ENCODE data around the gene KLHL18. TPM values are rescaled to one million over a fixed set of nuclear protein-coding genes. Genes with fewer than 3 reads are reported as not detected.

The KLHL18 gene
- total and polyA plus RNA-seq, 9 donors: 10.6 to 17.3 (median 14.2) TPM

GRCh38 chr3:47370887-47371697 is 88.3 kb downstream of the KLHL18 start:
- H3K27me3 ChIP-seq (ENCODE audit: control insufficient read depth, insufficient read depth, low read length): no peaks in the 10 kb centered on the region
- H3K9me3 ChIP-seq (replicated peaks; ENCODE audit: control insufficient read depth, low read depth, low read length): no peaks in the 10 kb centered on the region
- H3K36me3 ChIP-seq (ENCODE audit: control insufficient read depth, insufficient read depth, low read length): no peaks in the 10 kb centered on the region
- H3K27ac ChIP-seq (ENCODE audit: low read length): no peak overlapping the region
- 53% methylated on average over 6 of the region's 13 CpGs for WGBS (ENCODE audit: insufficient coverage)
- no peaks in the 10 kb centered on the region for H3K4me1 ChIP-seq (ENCODE audit: control insufficient read depth, insufficient read depth, low read length)
- no peak overlapping the region for H3K4me3 ChIP-seq (ENCODE audit: low read length)
- no peak for DNase-seq

- no peaks in the 10 kb centered on the region for H3K27me3 ChIP-seq (ENCODE audit: control insufficient read depth, insufficient read depth, low read length)
- H3K4me1 ChIP-seq (ENCODE audit: control insufficient read depth, insufficient read depth, low read length): peaks cover 7% of the 10 kb centered on the region
- H3K9me3 ChIP-seq (replicated peaks; ENCODE audit: control insufficient read depth, low read depth, low read length): no peaks in the 10 kb centered on the region
- no peak for DNase-seq
- no peaks in the 10 kb centered on the region for H3K36me3 ChIP-seq (ENCODE audit: control insufficient read depth, insufficient read depth, low read length)
- no peak overlapping the region for H3K4me3 ChIP-seq (ENCODE audit: low read length)
- no peak overlapping the region for H3K27ac ChIP-seq (ENCODE audit: low read length)
Measured at GRCh38 chr3:47374587-47374986, 91.8 kb downstream of the KLHL18 start.

- WGBS (ENCODE audit: insufficient coverage): 100% methylated on average over 2 of the region's 3 CpGs
- no peak overlapping the region for H3K4me3 ChIP-seq (ENCODE audit: low read length)
- H3K27ac ChIP-seq (ENCODE audit: low read length): no peak overlapping the region
- no peaks in the 10 kb centered on the region for H3K27me3 ChIP-seq (ENCODE audit: control insufficient read depth, insufficient read depth, low read length)
- peaks cover 13% of the 10 kb centered on the region for H3K4me1 ChIP-seq (ENCODE audit: control insufficient read depth, insufficient read depth, low read length)
- H3K9me3 ChIP-seq (replicated peaks; ENCODE audit: control insufficient read depth, low read depth, low read length): no peaks in the 10 kb centered on the region
- no peak for DNase-seq
- no peaks in the 10 kb centered on the region for H3K36me3 ChIP-seq (ENCODE audit: control insufficient read depth, insufficient read depth, low read length)
Measured at GRCh38 chr3:47376393-47376792, 93.6 kb downstream of the KLHL18 start.

GRCh38 chr3:47377186-47377585 is 94.4 kb downstream of the KLHL18 start:
- Histone ChIP-seq H3K4me1 (ENCODE audit: control insufficient read depth, insufficient read depth, low read length) (peaks cover 19% of the 10 kb centered on the region), H3K27me3 (ENCODE audit: control insufficient read depth, insufficient read depth, low read length) (no peaks in the 10 kb centered on the region), H3K27ac (ENCODE audit: low read length) (no peak overlapping the region), H3K9me3 (replicated peaks; ENCODE audit: control insufficient read depth, low read depth, low read length) (no peaks in the 10 kb centered on the region), H3K36me3 (ENCODE audit: control insufficient read depth, insufficient read depth, low read length) (no peaks in the 10 kb centered on the region), H3K4me3 (ENCODE audit: low read length) (no peak overlapping the region)
- peak; percentile 32 for DNase-seq
- WGBS (ENCODE audit: insufficient coverage): 86% methylated on average over 1 of the region's 2 CpGs

- H3K36me3 ChIP-seq (ENCODE audit: control insufficient read depth, insufficient read depth, low read length): no peaks in the 10 kb centered on the region
- no peak overlapping the region for H3K27ac ChIP-seq (ENCODE audit: low read length)
- no peak for DNase-seq
- H3K27me3 ChIP-seq (ENCODE audit: control insufficient read depth, insufficient read depth, low read length): no peaks in the 10 kb centered on the region
- no peaks in the 10 kb centered on the region for H3K9me3 ChIP-seq (replicated peaks; ENCODE audit: control insufficient read depth, low read depth, low read length)
- peaks cover 19% of the 10 kb centered on the region for H3K4me1 ChIP-seq (ENCODE audit: control insufficient read depth, insufficient read depth, low read length)
- no peak overlapping the region for H3K4me3 ChIP-seq (ENCODE audit: low read length)
Measured at GRCh38 chr3:47378869-47379268, 96.1 kb downstream of the KLHL18 start.

- Histone ChIP-seq H3K27ac (ENCODE audit: low read length) (peak overlapping the region; percentile 100), H3K36me3 (ENCODE audit: control insufficient read depth, insufficient read depth, low read length) (no peaks in the 10 kb centered on the region), H3K4me3 (ENCODE audit: low read length) (peak overlapping the region; percentile 100), H3K9me3 (replicated peaks; ENCODE audit: control insufficient read depth, low read depth, low read length) (no peaks in the 10 kb centered on the region), H3K4me1 (ENCODE audit: control insufficient read depth, insufficient read depth, low read length) (peaks cover 19% of the 10 kb centered on the region), H3K27me3 (ENCODE audit: control insufficient read depth, insufficient read depth, low read length) (no peaks in the 10 kb centered on the region)
- WGBS (ENCODE audit: insufficient coverage): 87% methylated on average over 14 of the region's 19 CpGs
- no peak for DNase-seq
Measured at GRCh38 chr3:47379411-47379899, 96.7 kb downstream of the KLHL18 start.

GRCh38 chr3:47380026-47380600 is 97.4 kb downstream of the KLHL18 start:
- DNase-seq: no peak
- 0% methylated on average over 14 of the region's 23 CpGs for WGBS (ENCODE audit: insufficient coverage)
- peak overlapping the region; percentile 100 for H3K4me3 ChIP-seq (ENCODE audit: low read length)

GRCh38 chr3:47380601-47381316 is 98.0 kb downstream of the KLHL18 start, which contains the start of gene PTPN23:
Gene PTPN23, plus strand, starts transcription at chr3:47381021. Its CDS starts 76 bp downstream, at chr3:47381097.
- Histone ChIP-seq H3K36me3 (ENCODE audit: control insufficient read depth, insufficient read depth, low read length) (peaks cover 5% of the 10 kb centered on the region), H3K9me3 (replicated peaks; ENCODE audit: control insufficient read depth, low read depth, low read length) (no peaks in the 10 kb centered on the region), H3K27me3 (ENCODE audit: control insufficient read depth, insufficient read depth, low read length) (no peaks in the 10 kb centered on the region), H3K4me1 (ENCODE audit: control insufficient read depth, insufficient read depth, low read length) (peaks cover 19% of the 10 kb centered on the region), H3K4me3 (ENCODE audit: low read length) (peak within 1 kb of the TSS; percentile 100), H3K27ac (ENCODE audit: low read length) (peak within 1 kb of the TSS; percentile 100)
- DNase-seq: peak; percentile 100
- 0% methylated on average over 43 of the region's 61 CpGs for WGBS (ENCODE audit: insufficient coverage)

More at GRCh38 chr3:47380026-47380600, 97.4 kb downstream of the KLHL18 start:
- peak overlapping the region; percentile 100 for H3K27ac ChIP-seq (ENCODE audit: low read length)
- H3K4me1 ChIP-seq (ENCODE audit: control insufficient read depth, insufficient read depth, low read length): peaks cover 19% of the 10 kb centered on the region
- H3K27me3 ChIP-seq (ENCODE audit: control insufficient read depth, insufficient read depth, low read length): no peaks in the 10 kb centered on the region
- peaks cover under 1% of the 10 kb centered on the region for H3K36me3 ChIP-seq (ENCODE audit: control insufficient read depth, insufficient read depth, low read length)
- H3K9me3 ChIP-seq (replicated peaks; ENCODE audit: control insufficient read depth, low read depth, low read length): no peaks in the 10 kb centered on the region

GRCh38 chr3:47381317-47382157 is 98.8 kb downstream of the KLHL18 start:
- 1% methylated on average over 36 of the region's 44 CpGs for WGBS (ENCODE audit: insufficient coverage)
- Histone ChIP-seq H3K27me3 (ENCODE audit: control insufficient read depth, insufficient read depth, low read length) (no peaks in the 10 kb centered on the region), H3K36me3 (ENCODE audit: control insufficient read depth, insufficient read depth, low read length) (peaks cover 7% of the 10 kb centered on the region), H3K4me3 (ENCODE audit: low read length) (peak overlapping the region; percentile 100), H3K9me3 (replicated peaks; ENCODE audit: control insufficient read depth, low read depth, low read length) (no peaks in the 10 kb centered on the region), H3K4me1 (ENCODE audit: control insufficient read depth, insufficient read depth, low read length) (peaks cover 19% of the 10 kb centered on the region), H3K27ac (ENCODE audit: low read length) (peak overlapping the region; percentile 100)
- DNase-seq: peak; percentile 95

All from muscle of leg (tissue), 11 donors.